ENCODE results near the gene SEC14L1. TPM values are rescaled to one million over a fixed set of nuclear protein-coding genes. Genes with fewer than 3 reads are reported as not detected.
A peak's percentile ranks its signal among the peaks of the same experiment; 100 is the strongest.

The SEC14L1 gene
- total and polyA plus RNA-seq, 5 donors = 39.6 to 58.4 (median 49.1) TPM

GRCh38 chr17:77194179-77194578, 53.4 kb downstream of the SEC14L1 start:
- Histone ChIP-seq H3K4me1 (ENCODE audit: control insufficient read depth, insufficient read depth, low read length) (no peaks in the 10 kb centered on the region), H3K27ac (ENCODE audit: low read length) (no peak overlapping the region), H3K9me3 (ENCODE audit: control insufficient read depth, low read length) (no peaks in the 10 kb centered on the region), H3K4me3 (ENCODE audit: low read length) (no peak overlapping the region), H3K27me3 (ENCODE audit: control insufficient read depth, insufficient read depth) (no peaks in the 10 kb centered on the region)
- DNase-seq (no peak), ATAC-seq (no peak)
- WGBS = 95% methylated on average over 7 of the region's 7 CpGs
- intact Hi-C loops (cut with DNase I) = no loop called here

- H3K27me3 ChIP-seq (ENCODE audit: control insufficient read depth, insufficient read depth) = no peaks in the 10 kb centered on the region
- no peaks in the 10 kb centered on the region for H3K9me3 ChIP-seq (ENCODE audit: control insufficient read depth, low read length)
- no peak for ATAC-seq
- intact Hi-C loops (cut with DNase I) = no loop called here
- no peak overlapping the region for H3K4me3 ChIP-seq (ENCODE audit: low read length)
- 76% methylated on average over 5 of the region's 5 CpGs for WGBS
- DNase-seq = no peak
- H3K4me1 ChIP-seq (ENCODE audit: control insufficient read depth, insufficient read depth, low read length) = no peaks in the 10 kb centered on the region
- H3K27ac ChIP-seq (ENCODE audit: low read length) = no peak overlapping the region
Observed at GRCh38 chr17:77196251-77196650, 55.5 kb downstream of the SEC14L1 start.

DNA sequence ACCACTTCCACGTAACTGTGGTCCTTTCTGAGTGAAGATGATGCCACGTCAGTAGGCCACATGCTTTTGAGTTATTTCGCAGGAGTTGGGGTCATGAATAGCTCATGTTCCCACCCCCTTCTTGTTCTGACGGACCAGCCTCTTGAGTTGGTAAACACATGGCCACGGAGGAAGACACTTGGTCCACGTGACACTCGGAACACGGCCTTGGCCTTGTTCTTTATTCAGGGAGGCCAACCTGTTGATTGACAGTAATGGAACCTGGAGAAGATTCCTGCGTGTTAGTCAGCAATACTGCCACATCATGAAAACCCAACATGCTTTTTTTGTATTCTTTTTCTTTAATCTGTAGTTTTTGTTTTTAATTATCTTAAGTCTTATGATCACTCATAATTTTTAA, 56.3 kb downstream of the SEC14L1 start:
- Histone ChIP-seq H3K4me3 (ENCODE audit: low read length) (no peak overlapping the region), H3K27ac (ENCODE audit: low read length) (no peak overlapping the region), H3K27me3 (ENCODE audit: control insufficient read depth, insufficient read depth) (no peaks in the 10 kb centered on the region), H3K4me1 (ENCODE audit: control insufficient read depth, insufficient read depth, low read length) (no peaks in the 10 kb centered on the region), H3K9me3 (ENCODE audit: control insufficient read depth, low read length) (no peaks in the 10 kb centered on the region)
- WGBS = 87% methylated on average over 9 of the region's 9 CpGs
- no peak for DNase-seq
- no peak for ATAC-seq
- intact Hi-C loops (cut with DNase I) = no loop called here

- no peak overlapping the region for H3K27ac ChIP-seq (ENCODE audit: low read length)
- ATAC-seq = peak; percentile 40 to 83
Observed at GRCh38 chr17:77200711-77201110, 59.9 kb downstream of the SEC14L1 start.

GRCh38 chr17:77203436-77203835, 62.7 kb downstream of the SEC14L1 start:
- H3K27me3 ChIP-seq (ENCODE audit: control insufficient read depth, insufficient read depth) = no peaks in the 10 kb centered on the region
- H3K4me1 ChIP-seq (ENCODE audit: control insufficient read depth, insufficient read depth, low read length) = no peaks in the 10 kb centered on the region
- DNase-seq (no peak), ATAC-seq (no peak)
- intact Hi-C loops (cut with DNase I) = no loop called here
- H3K9me3 ChIP-seq (ENCODE audit: control insufficient read depth, low read length) = no peaks in the 10 kb centered on the region
- H3K27ac ChIP-seq (ENCODE audit: low read length) = no peak overlapping the region
- no peak overlapping the region for H3K4me3 ChIP-seq (ENCODE audit: low read length)
- WGBS = 88% methylated on average over 12 of the region's 12 CpGs

More at GRCh38 chr17:77200711-77201110, 59.9 kb downstream of the SEC14L1 start:
- 35% methylated on average over 10 of the region's 10 CpGs for WGBS
- H3K27me3 ChIP-seq (ENCODE audit: control insufficient read depth, insufficient read depth) = no peaks in the 10 kb centered on the region
- H3K4me1 ChIP-seq (ENCODE audit: control insufficient read depth, insufficient read depth, low read length) = no peaks in the 10 kb centered on the region
- intact Hi-C loops (cut with DNase I) = no loop called here
- no peak overlapping the region for H3K4me3 ChIP-seq (ENCODE audit: low read length)
- no peak for DNase-seq
- H3K9me3 ChIP-seq (ENCODE audit: control insufficient read depth, low read length) = no peaks in the 10 kb centered on the region

DNA sequence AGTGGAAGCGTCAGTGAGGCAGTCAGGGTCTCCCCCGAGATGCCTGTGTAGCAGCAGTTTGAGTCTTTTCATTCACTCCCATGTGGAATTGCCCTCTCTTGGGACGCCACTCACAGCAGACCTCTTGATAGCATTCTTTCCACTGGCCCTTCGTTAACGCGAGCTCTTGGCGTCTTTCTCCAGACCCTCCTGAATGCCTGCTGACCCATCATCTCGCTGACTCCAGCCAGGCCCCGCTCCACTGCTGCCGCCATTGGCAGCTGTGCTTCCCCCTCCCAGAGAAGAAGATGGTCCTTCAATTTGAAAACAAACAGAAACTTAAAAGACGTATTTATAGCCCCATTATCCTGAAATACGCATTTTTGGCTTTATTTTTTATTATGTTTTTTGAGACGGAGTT, 63.1 kb downstream of the SEC14L1 start:
- Histone ChIP-seq H3K4me1 (ENCODE audit: control insufficient read depth, insufficient read depth, low read length) (no peaks in the 10 kb centered on the region), H3K4me3 (ENCODE audit: low read length) (no peak overlapping the region), H3K27ac (ENCODE audit: low read length) (no peak overlapping the region), H3K27me3 (ENCODE audit: control insufficient read depth, insufficient read depth) (no peaks in the 10 kb centered on the region), H3K9me3 (ENCODE audit: control insufficient read depth, low read length) (no peaks in the 10 kb centered on the region)
- intact Hi-C loops (cut with DNase I) = no loop called here
- DNase-seq (no peak), ATAC-seq (no peak)
- WGBS = 78% methylated on average over 13 of the region's 13 CpGs

- no peaks in the 10 kb centered on the region for H3K27me3 ChIP-seq (ENCODE audit: control insufficient read depth, insufficient read depth)
- ATAC-seq (no peak), DNase-seq (no peak)
- intact Hi-C loops (cut with DNase I) = no loop called here
- no peak overlapping the region for H3K27ac ChIP-seq (ENCODE audit: low read length)
- H3K4me3 ChIP-seq (ENCODE audit: low read length) = no peak overlapping the region
- no peaks in the 10 kb centered on the region for H3K9me3 ChIP-seq (ENCODE audit: control insufficient read depth, low read length)
- 74% methylated on average over 8 of the region's 8 CpGs for WGBS
- no peaks in the 10 kb centered on the region for H3K4me1 ChIP-seq (ENCODE audit: control insufficient read depth, insufficient read depth, low read length)
Observed at GRCh38 chr17:77204536-77204935, 63.8 kb downstream of the SEC14L1 start.

- Histone ChIP-seq H3K9me3 (ENCODE audit: control insufficient read depth, low read length) (no peaks in the 10 kb centered on the region), H3K4me1 (ENCODE audit: control insufficient read depth, insufficient read depth, low read length) (no peaks in the 10 kb centered on the region), H3K4me3 (ENCODE audit: low read length) (no peak overlapping the region), H3K27me3 (ENCODE audit: control insufficient read depth, insufficient read depth) (no peaks in the 10 kb centered on the region), H3K27ac (ENCODE audit: low read length) (peak overlapping the region; percentile 15)
- DNase-seq = no peak
- intact Hi-C loops (cut with DNase I) = no loop called here
- no peak for ATAC-seq
- 63% methylated on average over 9 of the region's 9 CpGs for WGBS
Observed at GRCh38 chr17:77205396-77206125, 64.8 kb downstream of the SEC14L1 start.

- DNase-seq = no peak
- Histone ChIP-seq H3K27ac (ENCODE audit: low read length) (no peak overlapping the region), H3K9me3 (ENCODE audit: control insufficient read depth, low read length) (no peaks in the 10 kb centered on the region), H3K27me3 (ENCODE audit: control insufficient read depth, insufficient read depth) (no peaks in the 10 kb centered on the region), H3K4me3 (ENCODE audit: low read length) (no peak overlapping the region), H3K4me1 (ENCODE audit: control insufficient read depth, insufficient read depth, low read length) (no peaks in the 10 kb centered on the region)
- ATAC-seq = peak; percentile 28 to 40
- intact Hi-C loops (cut with DNase I) = no loop called here
- 63% methylated on average over 14 of the region's 14 CpGs for WGBS
Observed at GRCh38 chr17:77206158-77206956, 65.6 kb downstream of the SEC14L1 start.

DNA sequence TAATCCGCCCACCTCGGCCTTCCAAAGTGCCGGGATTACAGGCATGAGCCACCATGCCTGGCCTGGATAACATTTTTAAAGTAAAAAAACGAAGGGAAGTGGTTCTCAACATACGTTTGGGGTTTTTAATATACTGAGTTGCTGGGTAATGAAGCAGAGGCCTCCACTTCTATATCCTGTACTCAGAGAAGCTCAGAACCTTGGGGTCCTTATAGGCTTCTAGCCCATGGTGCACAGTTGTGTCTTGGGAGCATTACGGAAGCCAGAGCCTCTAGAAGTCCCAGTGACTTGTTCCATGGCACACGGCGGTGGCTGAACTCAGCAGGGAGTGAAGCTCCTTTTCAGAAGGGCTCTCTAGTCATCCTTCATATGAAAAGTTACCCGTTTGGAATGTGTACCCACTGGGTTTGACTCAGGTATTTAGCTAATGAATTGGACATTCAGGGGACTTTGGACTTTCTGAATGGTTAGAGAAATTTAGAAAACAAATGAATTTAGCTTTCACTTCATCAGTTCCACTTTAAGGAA, 67.0 kb downstream of the SEC14L1 start:
- 80% methylated on average over 9 of the region's 9 CpGs for WGBS
- intact Hi-C loops (cut with DNase I) = no loop called here
- Histone ChIP-seq H3K27me3 (ENCODE audit: control insufficient read depth, insufficient read depth) (no peaks in the 10 kb centered on the region), H3K27ac (ENCODE audit: low read length) (no peak overlapping the region), H3K4me3 (ENCODE audit: low read length) (no peak overlapping the region), H3K4me1 (ENCODE audit: control insufficient read depth, insufficient read depth, low read length) (no peaks in the 10 kb centered on the region), H3K9me3 (ENCODE audit: control insufficient read depth, low read length) (no peaks in the 10 kb centered on the region)
- DNase-seq (no peak), ATAC-seq (no peak)

- DNase-seq = peak in 2 of 3 donors; percentile 43 to 70
- H3K27me3 ChIP-seq (ENCODE audit: control insufficient read depth, insufficient read depth) = no peaks in the 10 kb centered on the region
- H3K4me3 ChIP-seq (ENCODE audit: low read length) = no peak overlapping the region
- WGBS = 47% methylated on average over 16 of the region's 16 CpGs
- no peaks in the 10 kb centered on the region for H3K9me3 ChIP-seq (ENCODE audit: control insufficient read depth, low read length)
- H3K27ac ChIP-seq (ENCODE audit: low read length) = no peak overlapping the region
- intact Hi-C loops (cut with DNase I) = no loop called here
- no peaks in the 10 kb centered on the region for H3K4me1 ChIP-seq (ENCODE audit: control insufficient read depth, insufficient read depth, low read length)
- ATAC-seq = peak; percentile 63 to 78
Observed at GRCh38 chr17:77208217-77208808, 67.5 kb downstream of the SEC14L1 start.
